Gastrocnemius medialis (tissue), 4 donors: ENCODE results near the gene LIME1. TPM values are rescaled to one million over a fixed set of nuclear protein-coding genes. Genes with fewer than 3 reads are reported as not detected.

Experiments used
- ATAC-seq, 2 donors: fragments of 150-250 bp; one replicate each; pipeline ENCODE4 v1.9.1; 2016
- DNase-seq, 2 donors: peaks; one replicate each; pipeline ENCODE4 v3.0.0-alpha.2; 2019
- H3K27ac ChIP-seq, 4 donors: fragments of 200-600 bp; sonication (generic); 1 replicate in 1 of 4; 2 replicates in 3 of 4; pipeline ENCODE4 v1.5.1; 2016 to 2018; ENCODE audit warnings: mild to moderate bottlenecking in 2 of 4, moderate library complexity in 1 of 4
- H3K27me3 ChIP-seq, 3 donors: fragments of 200-600 bp; sonication (generic) in 2 of 3; 1 replicate in 1 of 3; 2 replicates in 2 of 3; pipeline versions ENCODE4 v1.5.1 to v1.6.0; 2016 to 2019; ENCODE audit warnings: mild to moderate bottlenecking in 1 of 3, moderate library complexity in 1 of 3
- H3K36me3 ChIP-seq, 2 donors: fragments of 200-600 bp; sonication (generic) in 1 of 2; one replicate each; pipeline ENCODE4 v1.5.1; 2017 to 2018
- H3K4me1 ChIP-seq, 2 donors: fragments of 200-600 bp; sonication (generic) in 1 of 2; one replicate each; pipeline ENCODE4 v1.5.1; 2016 to 2017; ENCODE audit warnings: mild to moderate bottlenecking in 2 of 2
- H3K4me3 ChIP-seq, 4 donors: fragments of 200-600 bp; sonication (generic) in 3 of 4; 1 replicate in 1 of 4; 2 replicates in 3 of 4; pipeline ENCODE4 v1.5.1; 2016 to 2019; ENCODE audit warnings: mild to moderate bottlenecking in 2 of 4
- H3K9me3 ChIP-seq, 3 donors: fragments of 200-600 bp; sonication (generic) in 2 of 3; 1 replicate in 1 of 3; 2 replicates in 2 of 3; pipeline ENCODE4 v1.5.1; 2016 to 2019
- CTCF ChIP-seq, 5 experiments: fragments of 450-650 bp in 3 of 5; fragments of 200-600 bp in 2 of 5; sonication (generic) in 2 of 5; IDR thresholded peaks in 4 of 5; conservative IDR thresholded peaks in 1 of 5; 1 replicate in 4 of 5; 2 replicates in 1 of 5; pipeline ENCODE4 v1.5.1; 2016 to 2019; ENCODE audit warnings: antibody characterized with exemption in 5 of 5, mild to moderate bottlenecking in 3 of 5, moderate library complexity in 3 of 5
- POLR2A ChIP-seq, 2 donors: fragments of 450-650 bp; IDR thresholded peaks; one replicate each; pipeline ENCODE4 v1.6.1; 2017; ENCODE audit warnings: antibody characterized with exemption in 2 of 2, mild to moderate bottlenecking in 2 of 2, moderate library complexity in 2 of 2
- in situ Hi-C, 4 donors: fragments of 200-750 bp; cut with MboI; loops; one replicate each; pipeline versions ENCODE4 v1.15.0 to v1.8.0; 2017; ENCODE audit warnings: low sequenced_read_pairs in 4 of 4
- intact Hi-C: fragments of 100-400 bp; cut with DNase I; formaldehyde crosslinking; loops from one replicate; pipeline ENCODE4 v1.15.1; 2023; ENCODE audit warnings: low total_unique reads
- total RNA-seq, 4 donors: library from RNA; depleted of rRNA; stranded (reverse); fragments of >200 nt; gene quantifications; one replicate each; pipeline versions ENCODE4 v1.1.0 to v1.2.3, GENCODE V29; 2016

The LIME1 gene
- total RNA-seq, 4 donors from 2014 or later, result 2.0 to 6.3 (median 4.1) TPM

GRCh38 chr20:63768591-63769515 lies 32.4 kb downstream of the LIME1 start:
- Histone ChIP-seq H3K27ac (no peak overlapping the region), H3K4me1 (peaks cover 0 to 6% of the 10 kb centered on the region in 2 donors), H3K4me3 (no peak overlapping the region), H3K36me3 (no peaks in the 10 kb centered on the region), H3K27me3 (no peaks in the 10 kb centered on the region), H3K9me3 (no peaks in the 10 kb centered on the region)
- no peak for TF ChIP-seq POLR2A (IDR thresholded peaks at IDR 0.05)
- TF ChIP-seq CTCF (IDR thresholded peaks at IDR 0.05 in 4 of 5, conservative IDR thresholded peaks at IDR 0.05 in 1 of 5), result no peak
- intact Hi-C loops (no loop called here), in situ Hi-C loops (no loop called here)
- DNase-seq (no peak), ATAC-seq (no peak)

GRCh38 chr20:63769891-63770474 lies 33.5 kb downstream of the LIME1 start:
- no peak for DNase-seq
- TF ChIP-seq CTCF (IDR thresholded peaks at IDR 0.05 in 4 of 5, conservative IDR thresholded peaks at IDR 0.05 in 1 of 5) (no peak), POLR2A (IDR thresholded peaks at IDR 0.05) (no peak)
- Histone ChIP-seq H3K27me3 (no peaks in the 10 kb centered on the region), H3K36me3 (no peaks in the 10 kb centered on the region), H3K27ac (no peak overlapping the region), H3K4me3 (no peak overlapping the region), H3K4me1 (peaks cover 0 to 6% of the 10 kb centered on the region in 2 donors), H3K9me3 (no peaks in the 10 kb centered on the region)
- in situ Hi-C loops (no loop called here), intact Hi-C loops (loop anchor here (5.0 kb wide), 1 partner anchor 52 kb away; no protein-coding TSS in a partner anchor)
- ATAC-seq, result no peak

GRCh38 chr20:63771046-63771707 lies 34.7 kb downstream of the LIME1 start:
- no peak for DNase-seq
- ATAC-seq, result no peak
- no peaks in the 10 kb centered on the region for H3K27me3 ChIP-seq
- no peak for TF ChIP-seq POLR2A (IDR thresholded peaks at IDR 0.05)
- TF ChIP-seq CTCF (IDR thresholded peaks at IDR 0.05 in 4 of 5, conservative IDR thresholded peaks at IDR 0.05 in 1 of 5), result no peak
- H3K4me3 ChIP-seq, result no peak overlapping the region
- H3K36me3 ChIP-seq, result no peaks in the 10 kb centered on the region
- H3K4me1 ChIP-seq, result peaks cover 0 to 6% of the 10 kb centered on the region in 2 donors
- intact Hi-C loops, result loop anchor here (5.0 kb wide), 1 partner anchor 51 kb away; no protein-coding TSS in a partner anchor
- H3K27ac ChIP-seq, result no peak overlapping the region
- in situ Hi-C loops, result no loop called here
- H3K9me3 ChIP-seq, result no peaks in the 10 kb centered on the region

GRCh38 chr20:63772781-63773518 lies 36.5 kb downstream of the LIME1 start:
- no peaks in the 10 kb centered on the region for H3K9me3 ChIP-seq
- no peak for DNase-seq
- no peak overlapping the region for H3K4me3 ChIP-seq
- intact Hi-C loops (loop anchor here (5.0 kb wide), 1 partner anchor 49 kb away; no protein-coding TSS in a partner anchor), in situ Hi-C loops (no loop called here)
- TF ChIP-seq CTCF (IDR thresholded peaks at IDR 0.05 in 4 of 5, conservative IDR thresholded peaks at IDR 0.05 in 1 of 5), result no peak
- H3K27ac ChIP-seq, result no peak overlapping the region
- no peaks in the 10 kb centered on the region for H3K4me1 ChIP-seq
- no peaks in the 10 kb centered on the region for H3K27me3 ChIP-seq
- H3K36me3 ChIP-seq, result no peaks in the 10 kb centered on the region
- no peak for ATAC-seq
